HG02970 (cell line): ENCODE measurements around the gene SPATA46.

Source experiments
- ATAC-seq: cut with Tn5 transposase; IDR thresholded peaks from one replicate; pipeline ENCODE4 v1.9.1; 2021; ENCODE audit warnings: mild to moderate bottlenecking, moderate library complexity, moderate number of reproducible peaks; ENCODE audit not compliant: unreplicated experiment, low FRiP score

Gene SPATA46

GRCh38 chr1:162375463-162375862, 1.2 kb downstream of the SPATA46 start:
- no peak for ATAC-seq

GRCh38 chr1:162374406-162374805, 2.2 kb downstream of the SPATA46 start:
- ATAC-seq: no peak

GRCh38 chr1:162373541-162374260, 3.0 kb downstream of the SPATA46 start:
- no peak for ATAC-seq

GRCh38 chr1:162373072-162373427, 3.6 kb downstream of the SPATA46 start:
- no peak for ATAC-seq

GRCh38 chr1:162372159-162373071, 4.2 kb downstream of the SPATA46 start:
- no peak for ATAC-seq

GRCh38 chr1:162371611-162372010, 5.0 kb downstream of the SPATA46 start:
- ATAC-seq: no peak

GRCh38 chr1:162370721-162371120, 5.9 kb downstream of the SPATA46 start:
- no peak for ATAC-seq

GRCh38 chr1:162370161-162370560, 6.5 kb downstream of the SPATA46 start:
- ATAC-seq: no peak

- no peak for ATAC-seq
Observed at GRCh38 chr1:162369571-162369970, 7.1 kb downstream of the SPATA46 start.

- no peak for ATAC-seq
Observed at GRCh38 chr1:162368451-162368850, 8.2 kb downstream of the SPATA46 start.

- ATAC-seq: no peak
Observed at GRCh38 chr1:162367772-162368171, 8.9 kb downstream of the SPATA46 start.

GRCh38 chr1:162367073-162367472, 9.6 kb downstream of the SPATA46 start:
- ATAC-seq: no peak

- ATAC-seq: no peak
Observed at GRCh38 chr1:162366671-162367070, 10.0 kb downstream of the SPATA46 start.

- ATAC-seq: no peak
Observed at GRCh38 chr1:162366149-162366548, 10.5 kb downstream of the SPATA46 start.

- ATAC-seq: no peak
Observed at GRCh38 chr1:162365284-162366020, 11.2 kb downstream of the SPATA46 start.

- ATAC-seq: no peak
Observed at GRCh38 chr1:162364498-162364897, 12.2 kb downstream of the SPATA46 start.

- ATAC-seq: no peak
Observed at GRCh38 chr1:162363823-162364222, 12.8 kb downstream of the SPATA46 start.

- no peak for ATAC-seq
Observed at GRCh38 chr1:162361349-162361748, 15.3 kb downstream of the SPATA46 start.

GRCh38 chr1:162360874-162361260, 15.8 kb downstream of the SPATA46 start:
- ATAC-seq: no peak

- no peak for ATAC-seq
Observed at GRCh38 chr1:162360237-162360873, 16.3 kb downstream of the SPATA46 start.
